ENCODE data around the gene CLEC7A. TPM values are rescaled to one million over a fixed set of nuclear protein-coding genes. Genes with fewer than 3 reads are reported as not detected.

CLEC7A gene
- total and polyA plus RNA-seq, 4 donors, result 2.8 to 7.0 (median 3.8) TPM

- TF ChIP-seq, protein P1, sequence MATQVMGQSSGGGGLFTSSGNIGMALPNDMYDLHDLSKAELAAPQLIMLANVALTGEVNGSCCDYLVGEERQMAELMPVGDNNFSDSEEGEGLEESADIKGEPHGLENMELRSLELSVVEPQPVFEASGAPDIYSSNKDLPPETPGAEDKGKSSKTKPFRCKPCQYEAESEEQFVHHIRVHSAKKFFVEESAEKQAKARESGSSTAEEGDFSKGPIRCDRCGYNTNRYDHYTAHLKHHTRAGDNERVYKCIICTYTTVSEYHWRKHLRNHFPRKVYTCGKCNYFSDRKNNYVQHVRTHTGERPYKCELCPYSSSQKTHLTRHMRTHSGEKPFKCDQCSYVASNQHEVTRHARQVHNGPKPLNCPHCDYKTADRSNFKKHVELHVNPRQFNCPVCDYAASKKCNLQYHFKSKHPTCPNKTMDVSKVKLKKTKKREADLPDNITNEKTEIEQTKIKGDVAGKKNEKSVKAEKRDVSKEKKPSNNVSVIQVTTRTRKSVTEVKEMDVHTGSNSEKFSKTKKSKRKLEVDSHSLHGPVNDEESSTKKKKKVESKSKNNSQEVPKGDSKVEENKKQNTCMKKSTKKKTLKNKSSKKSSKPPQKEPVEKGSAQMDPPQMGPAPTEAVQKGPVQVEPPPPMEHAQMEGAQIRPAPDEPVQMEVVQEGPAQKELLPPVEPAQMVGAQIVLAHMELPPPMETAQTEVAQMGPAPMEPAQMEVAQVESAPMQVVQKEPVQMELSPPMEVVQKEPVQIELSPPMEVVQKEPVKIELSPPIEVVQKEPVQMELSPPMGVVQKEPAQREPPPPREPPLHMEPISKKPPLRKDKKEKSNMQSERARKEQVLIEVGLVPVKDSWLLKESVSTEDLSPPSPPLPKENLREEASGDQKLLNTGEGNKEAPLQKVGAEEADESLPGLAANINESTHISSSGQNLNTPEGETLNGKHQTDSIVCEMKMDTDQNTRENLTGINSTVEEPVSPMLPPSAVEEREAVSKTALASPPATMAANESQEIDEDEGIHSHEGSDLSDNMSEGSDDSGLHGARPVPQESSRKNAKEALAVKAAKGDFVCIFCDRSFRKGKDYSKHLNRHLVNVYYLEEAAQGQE (IDR thresholded peaks at IDR 0.05), result no peak
- no peak for TF ChIP-seq GABPA (IDR thresholded peaks at IDR 0.05 in 1 of 2, conservative IDR thresholded peaks at IDR 0.05 in 1 of 2)
Observed at GRCh38 chr12:10072131-10072530, 57.9 kb downstream of the CLEC7A start (continued).

- 93% methylated on average over 4 of the region's 4 CpGs for WGBS
- Histone ChIP-seq H3K4me1 (ENCODE audit: control insufficient read depth in 4 of 4, insufficient read depth in 4 of 4, low read length in 3 of 4) (no peaks in the 10 kb centered on the region), H3K36me3 (ENCODE audit: control insufficient read depth in 4 of 4, insufficient read depth in 3 of 4, low read depth in 1 of 4, low read length in 3 of 4) (no peaks in the 10 kb centered on the region), H3K9me3 (ENCODE audit: control insufficient read depth in 4 of 4, low read length in 3 of 4) (no peaks in the 10 kb centered on the region), H3K27ac (ENCODE audit: low read depth in 1 of 2, low read length in 2 of 2) (no peak overlapping the region), H3K4me3 (ENCODE audit: low read depth in 1 of 3, low read length in 3 of 3) (no peak overlapping the region), H3K9ac (ENCODE audit: low read depth in 1 of 2, low read length in 2 of 2) (no peak overlapping the region), H3K27me3 (ENCODE audit: control insufficient read depth in 4 of 4, insufficient read depth in 4 of 4, low read length in 3 of 4) (no peaks in the 10 kb centered on the region)
- TF ChIP-seq FOXA2 (IDR thresholded peaks at IDR 0.05) (no peak), FOXA1 (IDR thresholded peaks at IDR 0.05) (no peak), RAD21 (IDR thresholded peaks at IDR 0.05) (no peak), HNF4G (IDR thresholded peaks at IDR 0.05) (no peak), EGR1 (IDR thresholded peaks at IDR 0.05; ENCODE audit: low read depth in 2 of 2) (no peak), GABPA (IDR thresholded peaks at IDR 0.05 in 1 of 2, conservative IDR thresholded peaks at IDR 0.05 in 1 of 2) (no peak), YY1 (IDR thresholded peaks at IDR 0.05) (no peak), JUND (IDR thresholded peaks at IDR 0.05) (no peak), TAF1 (conservative IDR thresholded peaks at IDR 0.05) (no peak), ZBTB33 (IDR thresholded peaks at IDR 0.05) (no peak), SP1 (IDR thresholded peaks at IDR 0.05) (no peak), HNF4A (conservative IDR thresholded peaks at IDR 0.05) (no peak), RXRA (IDR thresholded peaks at IDR 0.05) (no peak)
- TF ChIP-seq, protein P1 (IDR thresholded peaks at IDR 0.05), result no peak
- TF ChIP-seq, protein P2, sequence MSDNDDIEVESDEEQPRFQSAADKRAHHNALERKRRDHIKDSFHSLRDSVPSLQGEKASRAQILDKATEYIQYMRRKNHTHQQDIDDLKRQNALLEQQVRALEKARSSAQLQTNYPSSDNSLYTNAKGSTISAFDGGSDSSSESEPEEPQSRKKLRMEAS (IDR thresholded peaks at IDR 0.05), result no peak
- TF ChIP-seq, protein P3, sequence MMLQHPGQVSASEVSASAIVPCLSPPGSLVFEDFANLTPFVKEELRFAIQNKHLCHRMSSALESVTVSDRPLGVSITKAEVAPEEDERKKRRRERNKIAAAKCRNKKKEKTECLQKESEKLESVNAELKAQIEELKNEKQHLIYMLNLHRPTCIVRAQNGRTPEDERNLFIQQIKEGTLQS (IDR thresholded peaks at IDR 0.05), result no peak
- no peak for DNase-seq (ENCODE audit: low spot score)
Observed at GRCh38 chr12:10070380-10070779, 59.6 kb downstream of the CLEC7A start.
